MM.1S (cell line): Measurements from ENCODE around the gene OVCA2.

Source experiments
- EZH2 ChIP-seq: fragments of 300-600 bp; sonication (generic); optimal IDR thresholded peaks from 2 replicates; pipeline ENCODE3; 2017; ENCODE audit warnings: low read depth, mild to moderate bottlenecking, antibody characterized with exemption, low read length, mixed read lengths
- EZH2phosphoT487 ChIP-seq: fragments of 300-600 bp; sonication (generic); IDR thresholded peaks from 2 replicates; pipeline ENCODE4 v1.6.1; 2018; ENCODE audit warnings: antibody characterized with exemption, low read length
- TF ChIP-seq, protein P1 (sequence below): fragments of 300-600 bp; sonication (generic); IDR thresholded peaks from 2 replicates; pipeline ENCODE4 v1.5.1; 2016; ENCODE audit warnings: antibody characterized with exemption, low read length, mixed read lengths

DNA sequence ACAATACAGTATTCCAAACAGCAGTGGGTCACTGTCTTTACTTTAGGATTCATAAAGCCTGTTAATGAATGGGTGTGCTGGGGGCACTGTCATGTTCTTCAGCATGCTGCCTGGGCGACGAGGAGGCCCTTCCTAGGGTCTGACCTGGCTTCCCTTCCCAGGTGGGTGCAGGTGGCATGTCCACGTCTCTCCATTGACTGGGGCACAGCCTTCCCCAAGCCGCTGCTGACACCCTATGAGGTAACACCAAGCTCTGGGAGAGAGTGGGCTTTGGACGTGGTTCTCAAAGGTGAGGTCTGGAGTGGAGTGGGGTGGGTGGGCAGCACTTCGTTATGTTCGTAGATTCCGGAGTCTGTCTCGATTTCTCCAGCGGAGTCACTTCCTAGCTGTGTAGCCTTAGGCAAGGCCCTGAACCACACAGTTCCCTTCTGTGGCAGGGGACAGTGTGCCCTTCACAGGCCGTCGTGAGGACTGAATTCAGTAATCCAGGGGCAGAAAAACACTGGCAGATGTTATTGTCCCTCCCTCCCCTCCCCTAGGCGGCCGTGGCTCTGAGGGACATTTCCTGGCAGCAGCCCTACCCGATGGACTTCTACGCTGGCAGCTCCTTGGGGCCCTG lies 771 bp upstream of the OVCA2 start:
- TF ChIP-seq EZH2 = no peak
- TF ChIP-seq, protein P1, sequence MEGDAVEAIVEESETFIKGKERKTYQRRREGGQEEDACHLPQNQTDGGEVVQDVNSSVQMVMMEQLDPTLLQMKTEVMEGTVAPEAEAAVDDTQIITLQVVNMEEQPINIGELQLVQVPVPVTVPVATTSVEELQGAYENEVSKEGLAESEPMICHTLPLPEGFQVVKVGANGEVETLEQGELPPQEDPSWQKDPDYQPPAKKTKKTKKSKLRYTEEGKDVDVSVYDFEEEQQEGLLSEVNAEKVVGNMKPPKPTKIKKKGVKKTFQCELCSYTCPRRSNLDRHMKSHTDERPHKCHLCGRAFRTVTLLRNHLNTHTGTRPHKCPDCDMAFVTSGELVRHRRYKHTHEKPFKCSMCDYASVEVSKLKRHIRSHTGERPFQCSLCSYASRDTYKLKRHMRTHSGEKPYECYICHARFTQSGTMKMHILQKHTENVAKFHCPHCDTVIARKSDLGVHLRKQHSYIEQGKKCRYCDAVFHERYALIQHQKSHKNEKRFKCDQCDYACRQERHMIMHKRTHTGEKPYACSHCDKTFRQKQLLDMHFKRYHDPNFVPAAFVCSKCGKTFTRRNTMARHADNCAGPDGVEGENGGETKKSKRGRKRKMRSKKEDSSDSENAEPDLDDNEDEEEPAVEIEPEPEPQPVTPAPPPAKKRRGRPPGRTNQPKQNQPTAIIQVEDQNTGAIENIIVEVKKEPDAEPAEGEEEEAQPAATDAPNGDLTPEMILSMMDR = no peak
- TF ChIP-seq EZH2phosphoT487 = no peak
